GM19397 (cell line): ENCODE results near the gene COL12A1.

Experiments used
- ATAC-seq: cut with Tn5 transposase; IDR thresholded peaks from one replicate; pipeline ENCODE4 v1.9.1; 2021; ENCODE audit warnings: mild to moderate bottlenecking, moderate library complexity; ENCODE audit not compliant: unreplicated experiment

Gene COL12A1

DNA sequence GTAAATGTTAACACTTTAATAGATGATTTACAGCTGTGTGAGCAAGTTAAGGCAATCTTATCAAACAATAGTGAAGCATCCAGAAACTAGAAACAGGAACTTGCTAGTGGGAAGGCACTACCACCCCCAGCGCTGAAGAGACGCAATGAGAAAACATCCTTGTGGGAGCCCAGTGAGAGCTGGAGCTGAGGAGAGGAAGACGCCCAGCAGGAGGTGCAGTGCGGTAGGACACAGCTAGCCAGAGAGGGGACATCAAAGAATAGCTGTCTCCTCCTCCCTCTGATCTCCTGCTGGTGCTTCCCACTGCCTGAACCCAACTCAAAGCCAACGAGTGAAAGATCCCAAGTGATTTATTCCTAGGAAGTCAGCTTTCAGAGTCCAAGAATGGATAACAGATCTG is 140.3 kb downstream of the COL12A1 start:
- ATAC-seq = no peak

DNA sequence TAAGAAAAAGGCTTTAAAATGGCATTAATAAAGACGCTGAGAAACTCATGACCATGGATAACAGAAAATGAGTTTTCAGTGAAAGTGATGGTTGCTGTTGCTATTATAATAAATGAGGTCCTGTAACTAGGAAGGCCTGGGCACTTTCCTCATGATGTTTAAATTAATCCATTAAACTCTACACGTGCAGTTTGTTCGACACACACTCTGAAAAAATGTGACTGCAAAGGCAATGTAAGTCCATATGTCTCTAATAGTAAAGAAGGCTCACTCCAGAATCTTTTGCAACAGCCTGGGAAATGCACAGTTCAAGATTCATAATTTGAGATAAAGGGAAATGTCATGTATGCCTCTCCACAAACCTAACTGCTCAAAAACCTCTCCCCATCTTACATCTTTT is 153.4 kb downstream of the COL12A1 start:
- ATAC-seq = no peak

DNA sequence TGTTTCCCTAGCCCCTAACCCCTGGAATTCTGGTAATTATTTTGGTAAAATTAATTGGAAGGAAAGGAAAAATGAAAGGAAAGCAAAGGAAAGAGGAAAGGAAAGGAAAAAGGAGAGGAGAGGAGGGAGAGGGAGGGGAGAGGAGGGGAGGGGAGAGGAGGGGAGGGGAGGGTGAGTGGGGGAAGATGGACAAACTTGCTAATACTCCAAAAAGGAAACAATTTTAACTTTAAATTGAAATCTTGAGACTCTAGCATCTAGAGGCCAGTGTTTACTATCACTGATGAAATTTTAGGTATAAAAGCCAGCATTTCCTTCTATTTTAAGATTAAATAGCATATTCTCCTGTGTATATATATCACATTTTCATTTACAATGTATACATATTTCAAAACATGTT is 156.5 kb downstream of the COL12A1 start:
- no peak for ATAC-seq

DNA sequence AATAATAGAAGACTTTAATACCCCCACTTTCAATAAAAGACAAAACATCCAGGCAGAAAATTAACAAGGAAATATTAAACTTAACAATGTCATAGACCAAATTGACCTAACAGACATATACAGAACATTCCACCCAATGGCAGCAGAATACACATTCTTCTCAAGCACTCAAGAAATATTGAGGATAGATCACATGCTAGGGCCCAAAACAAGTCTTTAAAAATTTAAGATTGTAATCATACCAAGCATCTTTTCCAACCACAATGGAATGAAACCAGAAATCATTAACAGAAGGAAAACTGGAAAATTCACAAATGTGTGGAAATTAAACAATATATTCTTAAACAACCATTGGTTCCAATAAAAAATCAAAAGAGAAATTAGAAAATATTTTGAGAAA is 161.0 kb downstream of the COL12A1 start:
- no peak for ATAC-seq

DNA sequence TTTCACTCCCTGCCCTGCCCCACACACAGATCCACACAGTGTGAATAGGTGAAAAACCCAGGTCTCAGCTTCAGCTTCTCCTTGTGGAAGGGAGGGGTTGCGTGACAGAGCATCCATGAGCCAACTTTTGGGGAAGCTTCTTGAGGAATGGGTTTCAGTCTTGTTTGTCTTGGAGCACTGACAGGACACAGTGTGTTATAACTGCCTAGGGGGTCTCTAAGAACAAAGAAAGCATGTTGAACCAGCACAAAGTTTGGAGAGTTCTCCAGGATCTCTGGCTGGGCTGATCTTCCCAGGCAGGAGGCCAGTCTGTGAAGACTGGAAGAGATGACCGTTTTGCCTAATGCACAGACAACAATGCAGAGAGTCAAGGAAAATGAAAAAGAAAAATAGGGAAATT is 164.5 kb downstream of the COL12A1 start:
- ATAC-seq = no peak
